ENCODE results near the gene GNPTAB.

GNPTAB gene

GRCh38 chr12:101698800-101699347 lies 131.9 kb downstream of the GNPTAB start:
- Histone ChIP-seq H3K36me3 (replicated peaks; ENCODE audit: low read depth, low read length) (no peaks in the 10 kb centered on the region), H3K79me2 (ENCODE audit: low read length) (no peaks in the 10 kb centered on the region; the same call in 1 of the 2 replicates), H3K27me3 (ENCODE audit: low read depth, low read length) (0 out of 2 replicates have a peak, but pooled peaks cover 5% of the 10 kb centered on the region), H3K27ac (ENCODE audit: low read length) (no peak overlapping the region), H4K20me1 (ENCODE audit: insufficient read depth, low read length) (no peaks in the 10 kb centered on the region), H3K4me1 (ENCODE audit: low read length) (peaks cover 11% of the 10 kb centered on the region), H3K9ac (ENCODE audit: low read length) (peak overlapping the region; percentile 73; the same call in 1 of the 2 replicates), H2AFZ (ENCODE audit: low read depth, low read length) (0 out of 2 replicates have a peak overlapping the region, but pooled peaks have one; percentile 82), H3K4me2 (ENCODE audit: low read length) (peak overlapping the region; percentile 91), H3K9me3 (ENCODE audit: insufficient read depth, low read length) (no peaks in the 10 kb centered on the region), H3K4me3 (ENCODE audit: low read length) (peak overlapping the region; percentile 87)
- TF ChIP-seq, protein P1, sequence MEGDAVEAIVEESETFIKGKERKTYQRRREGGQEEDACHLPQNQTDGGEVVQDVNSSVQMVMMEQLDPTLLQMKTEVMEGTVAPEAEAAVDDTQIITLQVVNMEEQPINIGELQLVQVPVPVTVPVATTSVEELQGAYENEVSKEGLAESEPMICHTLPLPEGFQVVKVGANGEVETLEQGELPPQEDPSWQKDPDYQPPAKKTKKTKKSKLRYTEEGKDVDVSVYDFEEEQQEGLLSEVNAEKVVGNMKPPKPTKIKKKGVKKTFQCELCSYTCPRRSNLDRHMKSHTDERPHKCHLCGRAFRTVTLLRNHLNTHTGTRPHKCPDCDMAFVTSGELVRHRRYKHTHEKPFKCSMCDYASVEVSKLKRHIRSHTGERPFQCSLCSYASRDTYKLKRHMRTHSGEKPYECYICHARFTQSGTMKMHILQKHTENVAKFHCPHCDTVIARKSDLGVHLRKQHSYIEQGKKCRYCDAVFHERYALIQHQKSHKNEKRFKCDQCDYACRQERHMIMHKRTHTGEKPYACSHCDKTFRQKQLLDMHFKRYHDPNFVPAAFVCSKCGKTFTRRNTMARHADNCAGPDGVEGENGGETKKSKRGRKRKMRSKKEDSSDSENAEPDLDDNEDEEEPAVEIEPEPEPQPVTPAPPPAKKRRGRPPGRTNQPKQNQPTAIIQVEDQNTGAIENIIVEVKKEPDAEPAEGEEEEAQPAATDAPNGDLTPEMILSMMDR (IDR thresholded peaks at IDR 0.05; ENCODE audit: low read depth, low read length): peak; percentile 38
- TF ChIP-seq EZH2phosphoT487 (IDR thresholded peaks at IDR 0.05; ENCODE audit: low read depth): no peak

DNA sequence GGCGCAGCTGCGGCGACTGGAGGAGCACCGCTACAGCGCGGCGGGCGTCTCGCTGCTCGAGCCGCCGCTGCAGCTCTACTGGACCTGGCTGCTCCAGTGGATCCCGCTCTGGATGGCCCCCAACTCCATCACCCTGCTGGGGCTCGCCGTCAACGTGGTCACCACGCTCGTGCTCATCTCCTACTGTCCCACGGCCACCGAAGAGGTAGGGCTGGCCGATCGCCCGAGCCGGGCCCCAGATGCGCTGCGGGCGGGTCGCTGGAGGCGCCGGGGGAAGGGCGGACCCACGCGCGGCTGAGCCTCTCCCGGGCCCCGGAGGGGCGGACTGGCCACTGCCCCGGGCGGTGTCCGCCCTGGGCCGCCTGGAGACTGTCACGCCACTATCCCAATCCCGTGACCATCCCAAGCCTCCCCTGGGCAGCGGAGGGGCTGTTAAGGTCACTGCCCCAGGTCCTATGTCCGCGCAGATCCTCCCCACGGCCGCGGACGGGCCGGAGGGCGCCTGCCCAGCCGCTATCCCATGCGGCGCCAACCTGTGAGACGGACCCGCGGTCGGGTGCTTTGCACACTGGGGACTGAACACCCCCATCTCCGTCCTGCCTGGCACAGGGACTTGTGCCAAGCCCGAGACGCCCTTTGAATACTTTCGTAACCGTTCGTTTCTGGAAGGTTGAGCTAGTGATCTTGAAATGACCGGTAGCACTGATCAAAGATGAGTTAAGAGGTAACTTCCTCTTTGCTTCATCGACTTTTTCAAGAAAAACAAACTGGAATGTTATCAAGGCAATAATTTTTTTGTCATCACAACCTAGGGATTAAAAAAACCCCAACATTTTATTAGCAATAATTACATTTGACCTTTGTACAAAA lies 132.6 kb downstream of the GNPTAB start:
- Histone ChIP-seq H3K27ac (ENCODE audit: low read length) (no peak overlapping the region), H3K9ac (ENCODE audit: low read length) (peak overlapping the region; percentile 73), H3K36me3 (replicated peaks; ENCODE audit: low read depth, low read length) (no peaks in the 10 kb centered on the region), H3K9me3 (ENCODE audit: insufficient read depth, low read length) (no peaks in the 10 kb centered on the region), H3K4me1 (ENCODE audit: low read length) (peaks cover 11% of the 10 kb centered on the region), H3K79me2 (ENCODE audit: low read length) (no peaks in the 10 kb centered on the region; the same call in 1 of the 2 replicates), H3K4me3 (ENCODE audit: low read length) (peak overlapping the region; percentile 87), H2AFZ (ENCODE audit: low read depth, low read length) (peak overlapping the region; percentile 82; the same call in 1 of the 2 replicates), H3K27me3 (ENCODE audit: low read depth, low read length) (0 out of 2 replicates have a peak, but pooled peaks cover 5% of the 10 kb centered on the region), H4K20me1 (ENCODE audit: insufficient read depth, low read length) (no peaks in the 10 kb centered on the region), H3K4me2 (ENCODE audit: low read length) (peak overlapping the region; percentile 91)
- TF ChIP-seq EZH2phosphoT487 (IDR thresholded peaks at IDR 0.05; ENCODE audit: low read depth): no peak
- TF ChIP-seq, protein P1 (IDR thresholded peaks at IDR 0.05; ENCODE audit: low read depth, low read length): no peak

DNA sequence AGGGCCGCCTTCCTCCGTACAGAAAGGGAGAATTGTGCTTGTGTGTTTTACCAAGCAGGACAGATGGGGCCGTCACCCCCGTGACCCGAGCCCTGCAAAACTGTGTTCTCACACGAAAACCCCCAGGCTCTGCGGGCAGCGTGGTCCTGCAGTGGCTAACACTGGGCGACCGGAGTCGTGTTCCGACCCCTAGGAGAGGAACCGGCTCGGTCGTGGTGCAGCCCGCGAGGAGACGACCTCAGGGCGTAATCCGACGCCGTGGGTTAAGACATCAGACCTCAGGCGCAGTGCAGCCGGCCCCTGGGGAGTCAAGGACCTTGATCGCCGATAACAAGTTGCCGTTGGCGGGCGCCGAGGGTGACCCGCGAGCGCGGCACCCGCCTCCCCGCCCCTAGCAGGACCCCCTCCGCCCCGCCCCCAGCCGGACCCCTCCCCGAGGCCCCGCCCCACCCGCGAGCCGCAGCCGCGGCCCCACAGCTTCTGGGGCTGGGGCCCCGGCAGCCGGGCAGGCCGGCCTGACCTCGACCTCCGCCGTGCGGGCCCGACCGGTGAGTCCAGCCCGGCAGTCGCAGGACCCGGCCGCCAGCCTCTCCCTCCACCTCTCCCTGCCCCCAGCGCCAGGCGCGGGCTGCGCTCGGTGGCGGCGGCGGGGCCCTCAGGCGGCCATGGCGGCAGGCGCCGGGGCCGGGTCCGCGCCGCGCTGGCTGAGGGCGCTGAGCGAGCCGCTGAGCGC lies 133.4 kb downstream of the GNPTAB start, which contains the start of gene CHPT1:
CHPT1 (plus strand) TSS at position 444 of the 733 bp plus-strand sequence; CDS start at position 666, 222 bp downstream.
- Histone ChIP-seq H2AFZ (ENCODE audit: low read depth, low read length) (peak within 1 kb of the TSS; percentile 95), H3K4me3 (ENCODE audit: low read length) (peak within 1 kb of the TSS; percentile 87), H3K4me1 (ENCODE audit: low read length) (peaks cover 11% of the 10 kb centered on the region), H4K20me1 (ENCODE audit: insufficient read depth, low read length) (no peaks in the 10 kb centered on the region), H3K27ac (ENCODE audit: low read length) (no peak within 1 kb of the TSS), H3K79me2 (ENCODE audit: low read length) (no peaks in the 10 kb centered on the region; the same call in 1 of the 2 replicates), H3K4me2 (ENCODE audit: low read length) (peak within 1 kb of the TSS; percentile 91), H3K27me3 (ENCODE audit: low read depth, low read length) (0 out of 2 replicates have a peak, but pooled peaks cover 5% of the 10 kb centered on the region), H3K9ac (ENCODE audit: low read length) (peak within 1 kb of the TSS; percentile 73), H3K9me3 (ENCODE audit: insufficient read depth, low read length) (no peaks in the 10 kb centered on the region), H3K36me3 (replicated peaks; ENCODE audit: low read depth, low read length) (no peaks in the 10 kb centered on the region)
- TF ChIP-seq EZH2phosphoT487 (IDR thresholded peaks at IDR 0.05; ENCODE audit: low read depth): no peak
- TF ChIP-seq, protein P1 (IDR thresholded peaks at IDR 0.05; ENCODE audit: low read depth, low read length): no peak
